GM12873 (cell line): Measurements from ENCODE around the gene C5orf47.

ENCODE experiments used
- CTCF ChIP-seq: IDR thresholded peaks from 2 replicates; pipeline ENCODE4 v1.5.1; 2012; ENCODE audit warnings: low read depth, mild to moderate bottlenecking, moderate library complexity, low read length, control low read depth; ENCODE audit not compliant: insufficient read depth; ENCODE audit errors: missing control alignments

C5orf47 gene

GRCh38 chr5:173988554-173989431 is at the start of gene C5orf47:
TSS of gene C5orf47 (plus strand) at chr5:173989170. CDS start at chr5:173989264, 94 bp downstream.
- no peak for TF ChIP-seq CTCF

GRCh38 chr5:173940269-173940668 is 48.7 kb upstream of the C5orf47 start:
- TF ChIP-seq CTCF, result no peak

- TF ChIP-seq CTCF, result no peak
These were observed 47.9 kb upstream of the C5orf47 start for GRCh38 chr5:173941102-173941501.

GRCh38 chr5:173941758-173942401 is 47.1 kb upstream of the C5orf47 start:
- TF ChIP-seq CTCF, result no peak

GRCh38 chr5:173944511-173944910 is 44.5 kb upstream of the C5orf47 start:
- no peak for TF ChIP-seq CTCF

- TF ChIP-seq CTCF, result no peak
These were observed 43.8 kb upstream of the C5orf47 start for GRCh38 chr5:173945160-173945559.

GRCh38 chr5:173946323-173946722 is 42.6 kb upstream of the C5orf47 start:
- no peak for TF ChIP-seq CTCF
